ENCODE measurements around the gene AP1S1. TPM values are rescaled to one million over a fixed set of nuclear protein-coding genes. Genes with fewer than 3 reads are reported as not detected.

AP1S1 gene
- total RNA-seq, 1 donor from 2014 or later = 45.6 TPM

DNA sequence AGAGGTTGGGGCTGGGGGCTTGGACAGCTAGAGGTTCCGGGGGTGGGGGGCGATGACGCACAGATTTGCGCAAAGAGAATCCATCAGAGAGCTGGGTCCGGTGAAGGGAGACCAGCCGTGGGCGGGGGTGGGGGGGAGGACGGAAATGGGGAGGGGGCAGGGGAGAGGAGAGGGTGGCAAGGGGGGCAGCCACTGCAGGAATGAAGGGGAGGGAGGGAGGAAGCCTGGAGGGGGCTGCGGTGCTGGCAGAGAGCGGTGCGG lies 12.3 kb downstream of the AP1S1 start:
- H3K27me3 Mint-ChIP-seq (ENCODE audit: unreplicated experiment) = peaks cover 48% of the 10 kb centered on the region
- peaks cover 32% of the 10 kb centered on the region for H3K4me1 Mint-ChIP-seq (ENCODE audit: unreplicated experiment)
- no peak overlapping the region for H3K4me3 Mint-ChIP-seq (ENCODE audit: unreplicated experiment)
- H3K27ac Mint-ChIP-seq (ENCODE audit: unreplicated experiment) = no peak overlapping the region
- no peak for DNase-seq (ENCODE audit: low spot score)
- TF ChIP-seq, protein P1, sequence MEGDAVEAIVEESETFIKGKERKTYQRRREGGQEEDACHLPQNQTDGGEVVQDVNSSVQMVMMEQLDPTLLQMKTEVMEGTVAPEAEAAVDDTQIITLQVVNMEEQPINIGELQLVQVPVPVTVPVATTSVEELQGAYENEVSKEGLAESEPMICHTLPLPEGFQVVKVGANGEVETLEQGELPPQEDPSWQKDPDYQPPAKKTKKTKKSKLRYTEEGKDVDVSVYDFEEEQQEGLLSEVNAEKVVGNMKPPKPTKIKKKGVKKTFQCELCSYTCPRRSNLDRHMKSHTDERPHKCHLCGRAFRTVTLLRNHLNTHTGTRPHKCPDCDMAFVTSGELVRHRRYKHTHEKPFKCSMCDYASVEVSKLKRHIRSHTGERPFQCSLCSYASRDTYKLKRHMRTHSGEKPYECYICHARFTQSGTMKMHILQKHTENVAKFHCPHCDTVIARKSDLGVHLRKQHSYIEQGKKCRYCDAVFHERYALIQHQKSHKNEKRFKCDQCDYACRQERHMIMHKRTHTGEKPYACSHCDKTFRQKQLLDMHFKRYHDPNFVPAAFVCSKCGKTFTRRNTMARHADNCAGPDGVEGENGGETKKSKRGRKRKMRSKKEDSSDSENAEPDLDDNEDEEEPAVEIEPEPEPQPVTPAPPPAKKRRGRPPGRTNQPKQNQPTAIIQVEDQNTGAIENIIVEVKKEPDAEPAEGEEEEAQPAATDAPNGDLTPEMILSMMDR (IDR thresholded peaks at IDR 0.05; ENCODE audit: unreplicated experiment) = no peak
- no peaks in the 10 kb centered on the region for H3K9me3 Mint-ChIP-seq (ENCODE audit: unreplicated experiment)
- H3K36me3 Mint-ChIP-seq (ENCODE audit: low read depth, unreplicated experiment) = peaks cover 7% of the 10 kb centered on the region

DNA sequence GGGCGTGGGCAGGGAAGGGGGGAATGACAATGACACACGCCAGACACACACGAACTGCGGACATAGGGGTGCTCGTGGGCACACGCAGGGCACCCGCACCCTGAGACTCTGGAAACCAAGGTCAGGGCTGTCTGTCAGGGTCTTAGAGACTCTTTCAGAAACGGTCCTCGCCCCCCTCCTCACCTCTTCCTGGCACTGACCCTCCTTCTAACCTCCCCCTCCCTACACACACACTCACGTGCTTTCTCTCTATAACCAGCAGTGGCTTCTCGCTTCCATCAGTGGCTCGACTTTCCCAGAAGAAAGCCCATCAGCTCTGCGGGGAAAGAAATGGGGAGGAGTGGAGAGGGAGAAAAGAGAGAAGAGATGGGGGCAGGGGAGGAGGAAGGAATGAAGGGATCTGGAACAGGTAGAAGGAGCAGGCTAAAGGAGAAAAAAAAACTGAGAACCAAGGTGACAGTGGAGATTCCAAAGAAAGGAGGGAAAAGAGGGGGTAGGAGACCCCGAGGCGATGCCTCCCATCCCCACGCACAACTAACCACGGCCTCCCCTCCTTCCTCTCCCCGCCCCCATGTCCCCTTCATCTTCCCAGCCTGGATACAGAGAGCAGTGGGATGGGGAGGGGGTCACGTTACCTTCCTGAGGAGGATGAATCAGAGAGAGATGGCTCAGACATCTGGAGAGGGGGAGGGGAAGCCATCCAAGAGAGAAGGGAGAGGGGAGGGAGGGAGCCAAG lies 12.8 kb downstream of the AP1S1 start:
- H3K9me3 Mint-ChIP-seq (ENCODE audit: unreplicated experiment) = no peaks in the 10 kb centered on the region
- H3K27ac Mint-ChIP-seq (ENCODE audit: unreplicated experiment) = peak overlapping the region; percentile 9
- H3K27me3 Mint-ChIP-seq (ENCODE audit: unreplicated experiment) = peaks cover 50% of the 10 kb centered on the region
- H3K4me3 Mint-ChIP-seq (ENCODE audit: unreplicated experiment) = no peak overlapping the region
- TF ChIP-seq, protein P1 (IDR thresholded peaks at IDR 0.05; ENCODE audit: unreplicated experiment) = no peak
- H3K4me1 Mint-ChIP-seq (ENCODE audit: unreplicated experiment) = peaks cover 35% of the 10 kb centered on the region
- peaks cover 7% of the 10 kb centered on the region for H3K36me3 Mint-ChIP-seq (ENCODE audit: low read depth, unreplicated experiment)
- no peak for DNase-seq (ENCODE audit: low spot score)

DNA sequence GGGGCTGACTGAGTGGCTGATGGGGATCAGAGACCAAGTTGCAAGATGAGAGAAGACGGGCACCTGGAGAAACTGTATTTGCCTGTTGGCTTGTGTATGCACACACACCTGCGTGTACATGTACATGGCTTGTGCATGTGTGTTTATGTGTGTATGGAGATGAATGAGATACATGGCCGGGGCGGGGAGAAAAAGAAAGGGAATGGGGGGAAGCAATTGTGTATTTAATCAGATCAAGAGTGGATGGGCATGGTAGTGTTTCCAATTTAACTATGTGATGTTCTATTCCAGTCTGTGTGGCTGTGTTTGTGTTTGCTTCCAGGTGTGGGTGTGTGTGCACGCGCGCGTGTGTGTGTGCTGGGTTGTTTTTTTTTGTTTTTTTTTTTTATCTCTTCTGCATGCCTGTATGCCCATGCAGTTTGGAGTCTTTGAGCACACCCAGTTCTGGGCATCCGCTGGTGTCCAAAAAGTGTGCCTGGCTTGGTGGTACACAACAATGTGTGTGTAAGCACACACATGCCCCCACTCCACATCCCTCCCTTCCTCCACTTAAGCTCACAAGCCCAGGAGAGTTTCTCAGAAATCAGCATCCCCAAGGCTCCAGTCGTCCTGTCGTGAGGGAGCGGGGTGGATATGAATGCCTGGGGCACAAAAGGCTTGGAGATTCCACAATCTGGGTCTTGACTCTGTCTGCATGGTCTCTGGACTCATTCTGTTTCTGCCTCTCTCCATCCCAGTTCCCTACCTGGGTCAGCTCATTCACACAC lies 13.6 kb downstream of the AP1S1 start:
- Mint-ChIP-seq H3K36me3 (ENCODE audit: low read depth, unreplicated experiment) (peaks cover 7% of the 10 kb centered on the region), H3K4me1 (ENCODE audit: unreplicated experiment) (peaks cover 32% of the 10 kb centered on the region), H3K4me3 (ENCODE audit: unreplicated experiment) (peak overlapping the region; percentile 44), H3K27ac (ENCODE audit: unreplicated experiment) (no peak overlapping the region), H3K27me3 (ENCODE audit: unreplicated experiment) (peaks cover 47% of the 10 kb centered on the region), H3K9me3 (ENCODE audit: unreplicated experiment) (no peaks in the 10 kb centered on the region)
- DNase-seq (ENCODE audit: low spot score) = no peak
- TF ChIP-seq, protein P1 (IDR thresholded peaks at IDR 0.05; ENCODE audit: unreplicated experiment) = no peak

DNA sequence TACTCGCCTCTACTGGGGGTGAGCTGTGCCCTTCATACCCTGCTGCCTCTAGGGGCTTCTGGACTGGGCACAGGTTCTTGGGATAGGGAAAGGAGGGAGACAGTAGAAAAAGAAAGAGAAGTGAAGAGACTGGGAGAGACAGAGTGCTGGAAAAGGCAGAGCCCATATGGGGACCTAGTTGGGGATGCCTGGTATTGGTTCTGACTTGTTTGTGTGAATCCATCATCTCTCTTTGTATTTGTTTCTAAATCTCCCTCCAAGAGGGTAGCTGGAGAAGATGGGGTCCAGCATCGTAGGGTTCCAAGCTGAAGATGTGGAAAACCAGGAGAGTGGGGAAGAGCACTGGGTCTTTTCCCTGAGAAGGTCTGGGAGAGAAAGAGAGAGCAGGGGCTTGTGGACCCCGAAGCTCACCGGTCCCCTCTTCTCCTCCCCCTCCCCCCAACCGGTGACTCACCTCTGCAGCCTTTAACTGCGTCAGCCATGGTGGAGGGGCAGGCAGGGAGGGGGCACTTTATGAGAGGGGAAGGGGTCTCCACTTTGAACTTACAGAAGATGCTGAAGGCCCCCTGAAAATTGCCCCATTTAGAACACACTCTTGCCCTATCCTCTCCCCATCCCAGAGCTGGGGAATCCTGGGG lies 14.3 kb downstream of the AP1S1 start:
- H3K27me3 Mint-ChIP-seq (ENCODE audit: unreplicated experiment) = peaks cover 50% of the 10 kb centered on the region
- DNase-seq (ENCODE audit: low spot score) = no peak
- peaks cover 7% of the 10 kb centered on the region for H3K36me3 Mint-ChIP-seq (ENCODE audit: low read depth, unreplicated experiment)
- peaks cover 32% of the 10 kb centered on the region for H3K4me1 Mint-ChIP-seq (ENCODE audit: unreplicated experiment)
- peak overlapping the region; percentile 44 for H3K4me3 Mint-ChIP-seq (ENCODE audit: unreplicated experiment)
- TF ChIP-seq, protein P1 (IDR thresholded peaks at IDR 0.05; ENCODE audit: unreplicated experiment) = no peak
- H3K27ac Mint-ChIP-seq (ENCODE audit: unreplicated experiment) = no peak overlapping the region
- H3K9me3 Mint-ChIP-seq (ENCODE audit: unreplicated experiment) = no peaks in the 10 kb centered on the region
